IMR-90 (cell line): ENCODE data around the gene TCOF1. TPM values are rescaled to one million over a fixed set of nuclear protein-coding genes. Genes with fewer than 3 reads are reported as not detected.

Experiments used
- ATAC-seq: fragments of 200-7000 bp; cut with Tn5 transposase; 2 replicates; pipeline ENCODE4 v1.9.1; 2020; ENCODE audit warnings: low read depth, mild to moderate bottlenecking, moderate library complexity
- BruUV-seq: library from RNA; stranded (reverse); fragments of 400-500 nt; replicated peaks from 2 replicates; lab custom pipeline; 2021; lab: Mats Ljungman, UMichigan
- CTCF ChIA-PET: fragments of 300-600 bp; formaldehyde crosslinking; extraction: SDS; loops from one replicate; lab custom pipeline; 2021; ENCODE audit warnings: antibody characterized with exemption; lab: Yijun Ruan, JAX
- POLR2A ChIA-PET: fragments of 300-600 bp; sonication (Branson Sonifier 250); formaldehyde crosslinking; loops from one replicate; lab custom pipeline; 2022; ENCODE audit warnings: antibody characterized with exemption; ENCODE audit not compliant: unreplicated experiment; lab: Charles Lee
- DNase-seq: peaks from one replicate; pipeline ENCODE4 v3.0.0; 2013
- H2AFZ ChIP-seq: replicated peaks from 2 replicates; pipeline ENCODE3; 2013; ENCODE audit warnings: low read length, mild to moderate bottlenecking; ENCODE audit not compliant: poor library complexity
- H2AK5ac ChIP-seq: 2 replicates; pipeline ENCODE4 v1.6.1; 2013; ENCODE audit warnings: low read depth, low read length, inconsistent platforms
- H2AK9ac ChIP-seq: replicated peaks from 2 replicates; pipeline ENCODE3; 2013; ENCODE audit warnings: mild to moderate bottlenecking, low read depth, low read length, moderate library complexity; ENCODE audit not compliant: poor library complexity
- H2BK120ac ChIP-seq: 2 replicates; pipeline ENCODE4 v1.6.1; 2013; ENCODE audit warnings: low read depth, low read length, inconsistent platforms
- H2BK15ac ChIP-seq: 3 replicates; pipeline ENCODE4 v1.6.1; 2013; ENCODE audit warnings: low read depth, low read length, inconsistent platforms
- H2BK20ac ChIP-seq: 2 replicates; pipeline ENCODE4 v1.6.1; 2013; ENCODE audit warnings: low read depth, mild to moderate bottlenecking, inconsistent platforms, low read length, moderate library complexity
- H2BK5ac ChIP-seq: 2 replicates; pipeline ENCODE4 v1.6.1; 2013; ENCODE audit warnings: mild to moderate bottlenecking, low read depth, low read length, inconsistent platforms; ENCODE audit not compliant: poor library complexity, severe bottlenecking
- H3K14ac ChIP-seq: replicated peaks from 2 replicates; pipeline ENCODE4 v1.6.1; 2013; ENCODE audit warnings: low read depth, low read length, inconsistent platforms
- H3K18ac ChIP-seq: 2 replicates; pipeline ENCODE4 v1.6.1; 2013; ENCODE audit warnings: low read depth, low read length, control low read depth
- H3K23ac ChIP-seq: 2 replicates; pipeline ENCODE4 v1.6.1; 2013; ENCODE audit warnings: low read depth, low read length, inconsistent platforms
- H3K27ac ChIP-seq: 2 replicates; pipeline ENCODE4 v1.5.1; 2013; ENCODE audit warnings: mild to moderate bottlenecking, control low read depth, low read length; ENCODE audit not compliant: insufficient read depth
- H3K27me3 ChIP-seq: 2 replicates; pipeline ENCODE4 v1.6.1; 2013; ENCODE audit warnings: low read length; ENCODE audit not compliant: control insufficient read depth, insufficient read depth
- H3K36me3 ChIP-seq: 2 replicates; pipeline ENCODE4 v1.6.1; 2013; ENCODE audit warnings: low read length, mixed read lengths; ENCODE audit not compliant: control insufficient read depth, insufficient read depth
- H3K4ac ChIP-seq: 2 replicates; pipeline ENCODE4 v1.6.1; 2013; ENCODE audit warnings: low read depth, low read length, inconsistent platforms
- H3K4me1 ChIP-seq: 2 replicates; pipeline ENCODE4 v1.6.1; 2013; ENCODE audit warnings: low read length, mixed read lengths; ENCODE audit not compliant: control insufficient read depth, insufficient read depth
- H3K4me2 ChIP-seq: 2 replicates; pipeline ENCODE4 v1.6.1; 2013; ENCODE audit warnings: low read depth, mild to moderate bottlenecking, control low read depth, low read length, moderate library complexity
- H3K4me3 ChIP-seq: 2 replicates; pipeline ENCODE4 v1.5.1; 2013; ENCODE audit warnings: low read depth, mild to moderate bottlenecking, control low read depth, low read length, moderate library complexity; ENCODE audit not compliant: insufficient read depth
- H3K56ac ChIP-seq: 2 replicates; pipeline ENCODE4 v1.6.1; 2013; ENCODE audit warnings: low read length, inconsistent platforms; ENCODE audit not compliant: insufficient read depth; ENCODE audit errors: extremely low read depth
- H3K79me1 ChIP-seq, 2 experiments: 2 replicates each; pipeline ENCODE4 v1.6.1; 2013; ENCODE audit warnings: low read length in 2 of 2, inconsistent platforms in 1 of 2, low read depth in 1 of 2
- H3K9ac ChIP-seq: 2 replicates; pipeline ENCODE4 v1.6.1; 2013; ENCODE audit warnings: low read depth, low read length, control low read depth
- H3K9me1 ChIP-seq: 2 replicates; pipeline ENCODE4 v1.6.1; 2013; ENCODE audit warnings: low read length, inconsistent platforms; ENCODE audit not compliant: insufficient read depth
- H3K9me3 ChIP-seq: 2 replicates; pipeline ENCODE4 v1.6.1; 2013; ENCODE audit warnings: low read length; ENCODE audit not compliant: control insufficient read depth, insufficient read depth
- H4K20me1 ChIP-seq: 2 replicates; pipeline ENCODE4 v1.6.1; 2013; ENCODE audit warnings: low read length, inconsistent platforms; ENCODE audit not compliant: insufficient read depth
- H4K5ac ChIP-seq: 2 replicates; pipeline ENCODE4 v1.6.1; 2013; ENCODE audit warnings: mild to moderate bottlenecking, low read depth, low read length, control low read depth
- H4K8ac ChIP-seq, 2 experiments: 2 replicates each; pipeline ENCODE4 v1.6.1; 2013; ENCODE audit warnings: low read depth in 2 of 2, low read length in 2 of 2, control low read depth in 1 of 2, inconsistent platforms in 1 of 2
- H4K91ac ChIP-seq: 2 replicates; pipeline ENCODE4 v1.6.1; 2013; ENCODE audit warnings: low read depth, low read length, inconsistent platforms; ENCODE audit not compliant: insufficient read depth
- BHLHE40 ChIP-seq: fragments of 150-350 bp; IDR thresholded peaks from 2 replicates; pipeline ENCODE4 v1.6.1; 2016; ENCODE audit warnings: mild to moderate bottlenecking, low read depth, low read length
- CEBPB ChIP-seq: IDR thresholded peaks from 2 replicates; pipeline ENCODE4 v1.6.1; 2012; ENCODE audit warnings: low read depth, low read length, improper control_type of control experiment
- CHD1 ChIP-seq: IDR thresholded peaks from 2 replicates; pipeline ENCODE4 v1.6.1; 2012; ENCODE audit warnings: low read depth, low read length, improper control_type of control experiment
- CTCF ChIP-seq: conservative IDR thresholded peaks from 2 replicates; pipeline ENCODE4 v1.5.1; 2012; ENCODE audit warnings: mild to moderate bottlenecking, low read depth, low read length, improper control_type of control experiment
- FOS ChIP-seq: fragments of 150-350 bp; IDR thresholded peaks from 2 replicates; pipeline ENCODE4 v1.6.1; 2016; ENCODE audit warnings: low read depth, low read length
- MAFK ChIP-seq: IDR thresholded peaks from 2 replicates; pipeline ENCODE4 v1.6.1; 2012; ENCODE audit warnings: low read depth, low read length, improper control_type of control experiment
- MAZ ChIP-seq: IDR thresholded peaks from 2 replicates; pipeline ENCODE4 v1.6.1; 2012; ENCODE audit warnings: low read depth, mild to moderate bottlenecking, low read length, improper control_type of control experiment, moderate library complexity, borderline replicate concordance
- MXI1 ChIP-seq: IDR thresholded peaks from 2 replicates; pipeline ENCODE4 v1.6.1; 2012; ENCODE audit warnings: low read depth, mild to moderate bottlenecking, low read length, moderate library complexity, borderline replicate concordance
- POLR2A ChIP-seq: IDR thresholded peaks from 2 replicates; pipeline ENCODE4 v1.6.1; 2012; ENCODE audit warnings: mild to moderate bottlenecking, low read depth, low read length
- RAD21 ChIP-seq: IDR thresholded peaks from 2 replicates; pipeline ENCODE4 v1.6.1; 2012; ENCODE audit warnings: low read length, improper control_type of control experiment
- RCOR1 ChIP-seq: IDR thresholded peaks from 2 replicates; pipeline ENCODE4 v1.6.1; 2012; ENCODE audit warnings: mild to moderate bottlenecking, low read length, improper control_type of control experiment; ENCODE audit not compliant: insufficient replicate concordance
- RFX5 ChIP-seq: IDR thresholded peaks from 2 replicates; pipeline ENCODE4 v1.8.0; 2012; ENCODE audit warnings: low read depth, mild to moderate bottlenecking, low read length, moderate library complexity
- SMC3 ChIP-seq: fragments of 150-350 bp; IDR thresholded peaks from 2 replicates; pipeline ENCODE4 v1.6.1; 2016; ENCODE audit warnings: low read depth, mild to moderate bottlenecking, antibody characterized with exemption, low read length, moderate library complexity
- USF2 ChIP-seq: fragments of 150-350 bp; IDR thresholded peaks from 2 replicates; pipeline ENCODE4 v1.6.1; 2017; ENCODE audit warnings: mild to moderate bottlenecking, antibody characterized with exemption, low read length, low read depth
- WGBS, 2 experiments: methylation state at CpG; one replicate each; pipeline versions ENCODE4 v1.1.5 to v1.1.7; 2013; ENCODE audit warnings: missing lambda C conversion rate in 2 of 2; ENCODE audit not compliant: insufficient read length in 1 of 2; ENCODE audit errors: extremely low coverage in 2 of 2; 5-methylcytosine and 5-hydroxymethylcytosine counted together
- dilution Hi-C: fragments of 300-500 bp; cut with HindIII; formaldehyde crosslinking; loops from one replicate; pipeline ENCODE4 v1.14.3; 2018; ENCODE audit warnings: low sequenced_read_pairs; ENCODE audit not compliant: unreplicated experiment
- in situ Hi-C: fragments of 300-500 bp; cut with MboI; formaldehyde crosslinking; loops from 3 replicates; pipeline ENCODE4 v1.14.3; 2019; ENCODE audit warnings: low sequenced_read_pairs, inconsistent platforms, mixed read lengths
- intact Hi-C: fragments of 100-400 bp; cut with micrococcal nuclease; formaldehyde crosslinking; loops from 2 replicates; pipeline ENCODE4 v1.10.0; 2022
- polyA plus RNA-seq, 3 experiments: library from polyadenylated mRNA; depleted of rRNA; stranded (reverse); fragments of >200 nt; gene quantifications; 2 replicates each; pipeline ENCODE4 v1.2.3, GENCODE V29; 2012; ENCODE audit warnings: low replicate concordance in 1 of 3
- total RNA-seq: library from RNA; depleted of rRNA; stranded (reverse); fragments of >200 nt; gene quantifications from 2 replicates; pipeline ENCODE4 v1.2.3, GENCODE V29; 2012

TCOF1 gene
- total and polyA plus RNA-seq, 2 of the 4 experiments (the other 2 are of a cell fraction), result 18.2 to 19.7 TPM

GRCh38 chr5:150312518-150312917 lies 45.0 kb upstream of the TCOF1 start:
- no peak for TF ChIP-seq USF2
- no peak for TF ChIP-seq RFX5
- no peak for TF ChIP-seq POLR2A
- TF ChIP-seq CEBPB, result no peak
- TF ChIP-seq CTCF, result no peak
- TF ChIP-seq RAD21, result no peak
- no peak for TF ChIP-seq MXI1
- TF ChIP-seq SMC3, result no peak
- TF ChIP-seq BHLHE40, result no peak
- TF ChIP-seq FOS, result no peak
- TF ChIP-seq CHD1, result no peak
- no peak for TF ChIP-seq RCOR1
- no peak for TF ChIP-seq MAFK
- TF ChIP-seq MAZ, result no peak
- no peak overlapping the region for H2AK9ac ChIP-seq
- H3K9me3 ChIP-seq, result no peaks in the 10 kb centered on the region
- H2BK20ac ChIP-seq, result no peak overlapping the region; the same call in 1 of the 2 replicates
- no peak overlapping the region for H2BK5ac ChIP-seq
- H3K4me1 ChIP-seq, result peaks cover 19% of the 10 kb centered on the region
- POLR2A ChIA-PET, result no interaction called here
- no peak overlapping the region for H3K56ac ChIP-seq
- H2BK15ac ChIP-seq, result no peak overlapping the region
- intact Hi-C loops (no loop called here), dilution Hi-C loops (no loop called here), in situ Hi-C loops (no loop called here)
- no peak overlapping the region for H3K27ac ChIP-seq
- H2AK5ac ChIP-seq, result no peak overlapping the region
- H2AFZ ChIP-seq, result no peak overlapping the region
- peaks cover 5% of the 10 kb centered on the region; the same call in 1 of the 2 replicates for H4K20me1 ChIP-seq
- ATAC-seq, result no peak
- no peaks in the 10 kb centered on the region for H3K27me3 ChIP-seq
- BruUV-seq, result no TSS peak
- DNase-seq, result no peak
- no peak overlapping the region for H3K4me3 ChIP-seq
- no peak overlapping the region for H3K4me2 ChIP-seq
- no peak overlapping the region for H3K23ac ChIP-seq
- H3K4ac ChIP-seq, result no peak overlapping the region
- CTCF ChIA-PET, result no interaction called here
- H4K91ac ChIP-seq, result no peak overlapping the region
- no peak overlapping the region for H2BK120ac ChIP-seq
- no peak overlapping the region for H3K14ac ChIP-seq
- no peaks in the 10 kb centered on the region for H3K36me3 ChIP-seq
- no CpG with 5 or more reads among the region's 6 CpGs for WGBS, 2 experiments
- H4K5ac ChIP-seq, result no peak overlapping the region
- H3K79me1 ChIP-seq, result no peaks in the 10 kb centered on the region
- H3K9me1 ChIP-seq, result peaks cover 21% of the 10 kb centered on the region
- H4K8ac ChIP-seq, result no peak overlapping the region
- no peak overlapping the region for H3K18ac ChIP-seq
- no peak overlapping the region for H3K9ac ChIP-seq
